ENCODE data around the gene PLLP.

Gene PLLP

DNA sequence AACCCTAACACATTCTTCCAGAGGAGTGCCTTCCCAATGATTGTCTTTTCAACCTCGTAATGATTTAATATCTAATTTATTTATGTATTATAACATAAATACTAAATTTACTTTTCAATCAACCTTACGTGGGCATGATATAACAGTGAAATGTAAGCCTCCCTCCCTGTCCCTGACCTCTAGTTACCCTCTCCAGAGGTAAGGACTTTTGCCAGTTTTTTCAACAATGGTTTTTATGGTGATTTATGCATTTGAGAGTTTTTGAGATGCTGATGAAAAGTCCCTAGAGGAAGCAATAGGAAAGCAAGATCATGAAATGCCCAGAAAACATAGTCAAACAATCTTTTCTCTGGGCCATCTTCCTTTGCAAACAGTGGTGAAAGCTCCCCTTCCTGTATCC is 35.2 kb upstream of the PLLP start:
- TF ChIP-seq, protein P1, sequence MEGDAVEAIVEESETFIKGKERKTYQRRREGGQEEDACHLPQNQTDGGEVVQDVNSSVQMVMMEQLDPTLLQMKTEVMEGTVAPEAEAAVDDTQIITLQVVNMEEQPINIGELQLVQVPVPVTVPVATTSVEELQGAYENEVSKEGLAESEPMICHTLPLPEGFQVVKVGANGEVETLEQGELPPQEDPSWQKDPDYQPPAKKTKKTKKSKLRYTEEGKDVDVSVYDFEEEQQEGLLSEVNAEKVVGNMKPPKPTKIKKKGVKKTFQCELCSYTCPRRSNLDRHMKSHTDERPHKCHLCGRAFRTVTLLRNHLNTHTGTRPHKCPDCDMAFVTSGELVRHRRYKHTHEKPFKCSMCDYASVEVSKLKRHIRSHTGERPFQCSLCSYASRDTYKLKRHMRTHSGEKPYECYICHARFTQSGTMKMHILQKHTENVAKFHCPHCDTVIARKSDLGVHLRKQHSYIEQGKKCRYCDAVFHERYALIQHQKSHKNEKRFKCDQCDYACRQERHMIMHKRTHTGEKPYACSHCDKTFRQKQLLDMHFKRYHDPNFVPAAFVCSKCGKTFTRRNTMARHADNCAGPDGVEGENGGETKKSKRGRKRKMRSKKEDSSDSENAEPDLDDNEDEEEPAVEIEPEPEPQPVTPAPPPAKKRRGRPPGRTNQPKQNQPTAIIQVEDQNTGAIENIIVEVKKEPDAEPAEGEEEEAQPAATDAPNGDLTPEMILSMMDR (IDR thresholded peaks at IDR 0.05) = no peak
- H3K27ac ChIP-seq = no peak overlapping the region
- no peak for DNase-seq (ENCODE audit: low spot score)
- H3K4me3 ChIP-seq = no peak overlapping the region

- H3K4me3 ChIP-seq = no peak overlapping the region
- TF ChIP-seq, protein P1 (IDR thresholded peaks at IDR 0.05) = no peak
- peak; percentile 72 for DNase-seq (ENCODE audit: low spot score)
- peak overlapping the region; percentile 12 to 88 for H3K27ac ChIP-seq
Observed at GRCh38 chr16:57318240-57318970, 33.9 kb upstream of the PLLP start.

DNA sequence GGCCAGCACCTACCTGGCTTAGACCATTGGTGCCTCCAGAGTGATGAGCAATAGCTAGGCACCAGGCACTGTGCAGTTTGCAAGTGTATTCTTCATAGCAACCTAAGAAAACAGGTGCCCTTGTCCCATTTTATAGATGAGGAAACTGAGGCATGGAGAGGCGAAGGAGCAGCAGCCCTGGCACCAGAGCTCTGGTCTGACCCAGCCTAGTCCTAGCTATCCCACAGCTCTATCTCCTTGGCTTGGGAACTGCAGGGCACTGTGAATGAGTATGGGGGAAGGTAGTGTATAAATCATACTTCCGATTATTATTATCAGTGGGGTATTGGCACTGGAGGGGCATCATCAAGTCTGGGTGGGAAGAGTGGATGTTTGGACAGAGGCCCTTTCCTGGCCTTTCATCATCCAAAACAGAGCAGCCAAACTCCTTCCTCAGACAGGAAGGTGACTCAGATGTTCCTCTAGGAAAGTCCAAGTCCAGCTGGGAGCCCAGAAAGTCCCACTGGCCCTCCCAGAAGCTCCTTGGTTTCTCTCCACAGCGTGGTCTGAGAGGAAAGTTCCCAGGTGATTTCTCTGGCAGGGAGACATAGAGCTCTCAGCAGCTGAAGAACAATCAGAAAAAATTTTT is 32.0 kb upstream of the PLLP start:
- Histone ChIP-seq H3K4me3 (no peak overlapping the region), H3K27ac (peak overlapping the region; percentile 88 to 93)
- peak; percentile 87 for DNase-seq (ENCODE audit: low spot score)
- TF ChIP-seq, protein P1 (IDR thresholded peaks at IDR 0.05) = no peak

DNA sequence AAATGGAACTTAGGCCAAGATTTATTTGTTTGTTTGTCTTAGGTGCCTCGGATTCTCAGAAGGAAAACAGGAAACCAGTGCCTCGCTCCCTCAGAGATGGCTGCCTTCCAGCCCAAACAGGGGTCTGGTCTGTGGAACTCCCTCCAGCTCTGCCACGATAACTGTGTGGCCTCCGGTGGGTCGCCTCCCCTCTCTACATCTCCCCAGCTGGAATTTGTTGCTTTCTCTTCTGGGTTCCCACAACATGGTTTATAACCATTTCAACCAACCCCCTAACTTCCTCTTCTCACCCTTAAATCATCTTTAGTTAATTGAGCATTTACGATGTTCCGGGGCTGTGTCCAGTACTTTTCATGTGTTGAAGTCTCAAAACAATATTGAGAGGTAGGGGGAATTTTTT is 30.9 kb upstream of the PLLP start:
- H3K4me3 ChIP-seq = no peak overlapping the region
- peak overlapping the region in 1 of 2 donors; percentile 88 for H3K27ac ChIP-seq
- TF ChIP-seq, protein P1 (IDR thresholded peaks at IDR 0.05) = no peak
- DNase-seq (ENCODE audit: low spot score) = peak; percentile 38

DNA sequence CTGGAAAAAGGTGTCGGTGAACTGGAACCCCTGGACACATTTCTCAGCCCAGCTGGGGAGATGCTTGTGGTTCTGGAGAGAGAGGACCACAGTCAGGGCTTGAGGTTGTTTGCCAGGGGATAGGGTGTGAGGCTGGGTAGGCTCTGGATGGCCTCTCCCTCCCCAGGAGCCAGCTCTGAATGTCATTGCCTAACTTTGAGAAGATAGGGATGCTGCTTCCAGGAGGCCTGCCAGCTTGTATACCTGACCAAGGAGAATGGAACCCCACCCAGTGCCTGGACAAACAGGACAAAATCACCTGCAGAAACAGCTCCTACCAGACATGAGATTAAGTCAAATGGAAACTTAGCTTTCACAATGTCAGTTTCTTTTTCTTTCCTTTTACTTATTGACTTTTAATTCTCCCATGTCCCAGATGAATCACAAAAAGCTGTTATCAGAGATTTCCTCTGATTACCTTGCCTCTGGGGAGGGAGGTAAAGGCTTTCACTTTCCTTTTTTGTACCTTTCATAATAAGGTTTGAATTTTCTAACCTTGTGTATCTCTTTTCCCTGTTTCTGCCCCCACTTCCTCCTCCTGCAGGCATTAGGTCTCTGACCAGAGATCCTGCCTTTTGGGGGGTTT is 29.8 kb upstream of the PLLP start:
- TF ChIP-seq, protein P1 (IDR thresholded peaks at IDR 0.05) = no peak
- Histone ChIP-seq H3K27ac (peak overlapping the region in 1 of 2 donors; percentile 70), H3K4me3 (no peak overlapping the region)
- peak; percentile 55 for DNase-seq (ENCODE audit: low spot score)

- Histone ChIP-seq H3K4me3 (no peak overlapping the region), H3K27ac (no peak overlapping the region)
- TF ChIP-seq, protein P1 (IDR thresholded peaks at IDR 0.05) = no peak
- no peak for DNase-seq (ENCODE audit: low spot score)
Observed at GRCh38 chr16:57313509-57313908, 29.0 kb upstream of the PLLP start.

Data from coronary artery (tissue), 2 donors.